Sigmoid colon (tissue), 7 donors: ENCODE results near the gene CERKL. TPM values are rescaled to one million over a fixed set of nuclear protein-coding genes. Genes with fewer than 3 reads are reported as not detected.

Experiments
- DNase-seq: peaks from one replicate; pipeline ENCODE4 v3.0.0-alpha.2; 2019
- H3K27ac ChIP-seq, 4 donors: fragments of 200-600 bp; sonication (generic); one replicate each; pipeline ENCODE4 v1.5.1; 2016 to 2019; ENCODE audit warnings: mild to moderate bottlenecking in 1 of 4
- H3K27me3 ChIP-seq, 3 donors: fragments of 200-600 bp; sonication (generic); one replicate each; pipeline ENCODE4 v1.5.1; 2019; ENCODE audit warnings: mild to moderate bottlenecking in 1 of 3
- H3K36me3 ChIP-seq, 4 donors: fragments of 200-600 bp; sonication (generic); one replicate each; pipeline ENCODE4 v1.5.1; 2016 to 2019
- H3K4me1 ChIP-seq, 4 donors: fragments of 200-600 bp; sonication (generic); one replicate each; pipeline ENCODE4 v1.5.1; 2017 to 2019
- H3K4me3 ChIP-seq, 4 donors: fragments of 200-600 bp; sonication (generic); one replicate each; pipeline ENCODE4 v1.5.1; 2017 to 2019; ENCODE audit warnings: mild to moderate bottlenecking in 2 of 4, moderate library complexity in 1 of 4
- H3K9me3 ChIP-seq, 4 donors: fragments of 200-600 bp in 3 of 4; sonication (generic) in 3 of 4; one replicate each; pipeline versions ENCODE4 v1.5.1 to v1.6.1; 2013 to 2019
- EP300 ChIP-seq, 4 donors: sonication (generic); formaldehyde crosslinking; IDR thresholded peaks; one replicate each; pipeline ENCODE4 v1.6.1; 2017; ENCODE audit warnings: antibody characterized with exemption in 4 of 4
- POLR2A ChIP-seq, 2 donors: fragments of 450-650 bp; IDR thresholded peaks; one replicate each; pipeline ENCODE4 v1.6.1; 2016; ENCODE audit warnings: antibody characterized with exemption in 2 of 2, mild to moderate bottlenecking in 2 of 2, moderate library complexity in 2 of 2
- POLR2AphosphoS5 ChIP-seq, 4 donors: sonication (generic); formaldehyde crosslinking; IDR thresholded peaks; one replicate each; pipeline ENCODE4 v1.6.1; 2017; ENCODE audit warnings: antibody characterized with exemption in 4 of 4
- WGBS, 2 donors: extraction: QIAGEN DNeasy Blood & Tissue Kit; methylation state at CpG; one replicate each; pipeline ENCODE4 v1.1.7; 2013; 5-methylcytosine and 5-hydroxymethylcytosine counted together
- intact Hi-C: fragments of 100-400 bp; cut with DNase I; formaldehyde crosslinking; loops from one replicate; pipeline ENCODE4 v1.15.1; 2023
- polyA plus RNA-seq, 3 donors: library from polyadenylated mRNA; stranded (reverse); fragments of 200-250 nt; gene quantifications; one replicate each; pipeline ENCODE4 v1.2.3, GENCODE V29; 2013
- total RNA-seq, 4 donors: library from RNA; depleted of rRNA; stranded (reverse); fragments of >200 nt; gene quantifications; one replicate each; pipeline ENCODE4 v1.1.0, GENCODE V29; 2016
- TF ChIP-seq, protein P1 (sequence below), 4 experiments: fragments of 450-650 bp in 3 of 4; fragments of 200-600 bp in 1 of 4; IDR thresholded peaks; one replicate each; pipeline ENCODE4 v1.5.1; 2016 to 2019; ENCODE audit warnings: antibody characterized with exemption in 4 of 4, mild to moderate bottlenecking in 3 of 4, moderate library complexity in 2 of 4
- donor health status: healthy with polysubstance abuse.
- donor health status: Bipolar disorder and iron deficiency.
- donor health status: healthy.

The CERKL gene
- total and polyA plus RNA-seq, 7 donors = 0.09 TPM; not detected in 6

DNA sequence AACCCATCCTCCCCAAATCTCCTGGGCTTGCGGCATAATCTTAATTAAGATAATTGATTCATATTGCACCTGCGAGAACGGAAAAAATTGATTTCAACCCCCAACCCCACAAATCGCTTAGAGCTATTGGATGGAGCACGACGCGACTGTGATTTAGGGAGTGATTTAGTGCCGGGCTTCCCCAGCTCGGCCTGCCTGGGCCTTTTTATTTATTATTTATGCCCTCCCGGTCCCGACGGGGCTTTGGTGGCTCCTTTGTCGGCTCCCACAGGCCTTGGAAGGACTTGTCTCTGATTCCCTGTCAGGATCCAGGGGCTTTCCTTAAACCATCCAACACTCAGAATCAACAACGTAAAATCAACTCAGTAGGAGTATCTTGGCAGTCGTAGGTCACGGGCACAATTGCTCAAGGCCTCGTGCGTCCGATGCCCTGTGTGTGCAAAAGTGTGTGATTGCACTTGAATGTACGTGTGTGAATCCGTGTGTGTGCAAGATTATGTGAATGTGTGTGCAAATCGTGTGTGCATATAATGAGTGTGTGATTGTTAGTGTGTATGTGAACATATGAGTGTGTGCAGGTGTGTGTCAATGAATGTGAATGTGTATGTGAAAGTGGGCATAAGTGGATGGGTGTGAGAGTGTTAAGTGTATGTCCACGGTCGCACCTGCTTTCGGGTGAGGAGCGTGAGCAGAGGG is 27.7 kb upstream of the CERKL start:
- 8 to 14% methylated on average over 26 of the region's 26 CpGs for WGBS, 2 donors
- no peak for DNase-seq
- TF ChIP-seq POLR2AphosphoS5 (IDR thresholded peaks at IDR 0.05) (no peak), POLR2A (IDR thresholded peaks at IDR 0.05) (no peak), EP300 (IDR thresholded peaks at IDR 0.05) (no peak)
- TF ChIP-seq, protein P1, sequence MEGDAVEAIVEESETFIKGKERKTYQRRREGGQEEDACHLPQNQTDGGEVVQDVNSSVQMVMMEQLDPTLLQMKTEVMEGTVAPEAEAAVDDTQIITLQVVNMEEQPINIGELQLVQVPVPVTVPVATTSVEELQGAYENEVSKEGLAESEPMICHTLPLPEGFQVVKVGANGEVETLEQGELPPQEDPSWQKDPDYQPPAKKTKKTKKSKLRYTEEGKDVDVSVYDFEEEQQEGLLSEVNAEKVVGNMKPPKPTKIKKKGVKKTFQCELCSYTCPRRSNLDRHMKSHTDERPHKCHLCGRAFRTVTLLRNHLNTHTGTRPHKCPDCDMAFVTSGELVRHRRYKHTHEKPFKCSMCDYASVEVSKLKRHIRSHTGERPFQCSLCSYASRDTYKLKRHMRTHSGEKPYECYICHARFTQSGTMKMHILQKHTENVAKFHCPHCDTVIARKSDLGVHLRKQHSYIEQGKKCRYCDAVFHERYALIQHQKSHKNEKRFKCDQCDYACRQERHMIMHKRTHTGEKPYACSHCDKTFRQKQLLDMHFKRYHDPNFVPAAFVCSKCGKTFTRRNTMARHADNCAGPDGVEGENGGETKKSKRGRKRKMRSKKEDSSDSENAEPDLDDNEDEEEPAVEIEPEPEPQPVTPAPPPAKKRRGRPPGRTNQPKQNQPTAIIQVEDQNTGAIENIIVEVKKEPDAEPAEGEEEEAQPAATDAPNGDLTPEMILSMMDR (IDR thresholded peaks at IDR 0.05) = no peak
- Histone ChIP-seq H3K27ac (no peak overlapping the region), H3K4me3 (no peak overlapping the region), H3K9me3 (no peaks in the 10 kb centered on the region), H3K4me1 (peaks cover 0 to 40% (median 27%) of the 10 kb centered on the region in 4 donors), H3K27me3 (peaks cover 45 to 83% (median 57%) of the 10 kb centered on the region in 3 donors), H3K36me3 (no peaks in the 10 kb centered on the region)
- intact Hi-C loops = no loop called here

DNA sequence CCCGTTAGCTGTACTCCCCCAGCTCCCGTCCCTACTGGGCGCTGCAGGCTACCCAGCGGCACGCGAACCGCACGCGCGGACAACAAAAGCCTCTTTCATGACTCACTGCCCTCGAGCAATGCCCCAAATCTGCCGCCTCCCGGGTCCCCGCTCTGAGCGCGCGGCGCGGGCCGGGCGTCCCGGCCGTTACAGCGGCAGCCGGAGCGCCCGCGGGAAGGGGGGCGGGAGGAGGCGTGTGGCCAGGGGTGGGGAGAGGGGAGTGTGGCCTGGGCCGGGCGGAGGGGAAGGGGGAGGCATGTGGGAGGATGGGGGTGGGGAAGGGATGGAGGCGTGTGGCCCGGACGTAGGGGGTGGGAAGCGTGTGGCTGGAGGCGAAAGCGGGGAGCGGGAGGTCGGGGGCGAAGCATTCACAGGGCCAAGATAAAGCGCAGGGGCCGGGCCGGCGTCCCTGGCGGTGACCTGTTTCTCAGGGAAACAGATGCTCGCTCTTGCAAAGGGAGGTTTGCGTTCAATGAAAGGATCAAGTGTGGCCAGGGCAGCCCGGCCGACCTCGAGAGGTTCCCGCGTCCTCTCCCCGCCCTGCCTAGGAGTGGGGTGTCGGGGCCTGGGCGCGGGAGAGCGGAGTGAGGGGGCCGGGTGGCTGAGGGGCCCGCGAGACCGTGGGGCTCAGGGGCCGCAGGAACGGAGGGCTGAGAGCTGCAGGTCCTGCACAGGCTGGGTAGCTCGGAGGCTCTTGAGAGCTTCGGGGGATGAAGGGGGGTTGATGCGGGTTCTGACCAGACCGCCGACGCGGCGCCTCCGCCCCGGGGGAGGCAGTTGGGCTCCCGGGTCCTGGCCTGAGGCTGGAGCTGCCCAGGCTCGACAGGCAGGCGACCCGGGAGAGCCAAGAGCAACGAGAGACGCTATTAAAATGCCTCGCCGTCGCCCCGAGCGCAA is 26.9 kb upstream of the CERKL start:
- no peaks in the 10 kb centered on the region for H3K36me3 ChIP-seq
- H3K27ac ChIP-seq = no peak overlapping the region
- TF ChIP-seq POLR2A (IDR thresholded peaks at IDR 0.05) = no peak
- TF ChIP-seq, protein P1 (IDR thresholded peaks at IDR 0.05) = no peak
- TF ChIP-seq EP300 (IDR thresholded peaks at IDR 0.05) = no peak
- TF ChIP-seq POLR2AphosphoS5 (IDR thresholded peaks at IDR 0.05) = no peak
- DNase-seq = peak; percentile 63
- H3K4me3 ChIP-seq = peak overlapping the region in 3 of 4 donors; percentile 12 to 28 (median 19)
- H3K4me1 ChIP-seq = peaks cover 0 to 40% (median 27%) of the 10 kb centered on the region in 4 donors
- 2 to 7% methylated on average over 85 of the region's 85 CpGs for WGBS, 2 donors
- peaks cover 52 to 91% (median 65%) of the 10 kb centered on the region in 3 donors for H3K27me3 ChIP-seq
- intact Hi-C loops = no loop called here
- no peaks in the 10 kb centered on the region for H3K9me3 ChIP-seq

DNA sequence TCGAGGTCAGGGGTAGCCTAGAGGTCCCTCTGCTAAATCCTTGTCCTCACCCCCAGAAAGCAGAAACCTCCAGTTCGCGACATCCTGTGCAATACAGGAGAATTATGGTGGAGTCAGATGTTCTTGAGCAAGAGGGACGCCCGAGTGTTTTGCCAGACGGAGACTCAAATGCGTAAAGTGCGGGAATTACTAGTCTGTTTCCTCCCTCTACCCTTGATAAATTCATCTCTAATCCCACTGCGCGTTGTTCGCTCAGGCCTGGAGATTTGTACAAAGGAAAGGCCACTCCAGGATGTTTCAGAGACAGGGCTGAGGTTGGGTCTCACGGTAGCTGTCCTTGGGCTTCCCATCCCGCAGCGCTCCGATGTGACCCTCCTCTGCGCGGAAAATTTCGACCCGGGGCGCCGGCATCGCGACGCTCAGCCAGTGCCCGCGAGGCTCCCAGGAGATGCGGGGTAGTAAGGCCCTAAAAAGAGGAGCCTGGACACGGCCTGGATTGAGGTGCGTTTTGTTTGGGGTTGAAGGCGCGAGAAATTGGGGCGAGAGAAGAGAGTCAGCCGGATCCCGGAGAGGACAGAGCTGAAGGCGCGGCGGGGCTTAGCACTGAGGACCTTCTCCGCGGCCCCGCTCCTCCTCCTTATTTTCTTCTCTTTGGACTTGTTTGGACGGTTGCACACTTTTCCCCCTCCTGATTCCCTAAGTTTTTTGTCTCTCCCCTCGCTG is 26.1 kb upstream of the CERKL start:
- no peaks in the 10 kb centered on the region for H3K9me3 ChIP-seq
- H3K4me3 ChIP-seq = peak overlapping the region in 3 of 4 donors; percentile 12 to 28 (median 19)
- peaks cover 56 to 98% (median 73%) of the 10 kb centered on the region in 3 donors for H3K27me3 ChIP-seq
- no peak for DNase-seq
- no peak for TF ChIP-seq POLR2A (IDR thresholded peaks at IDR 0.05)
- intact Hi-C loops = no loop called here
- H3K4me1 ChIP-seq = peaks cover 0 to 40% (median 27%) of the 10 kb centered on the region in 4 donors
- no peak overlapping the region for H3K27ac ChIP-seq
- no peaks in the 10 kb centered on the region for H3K36me3 ChIP-seq
- WGBS, 2 donors = 4 to 21% methylated on average over 42 of the region's 42 CpGs

DNA sequence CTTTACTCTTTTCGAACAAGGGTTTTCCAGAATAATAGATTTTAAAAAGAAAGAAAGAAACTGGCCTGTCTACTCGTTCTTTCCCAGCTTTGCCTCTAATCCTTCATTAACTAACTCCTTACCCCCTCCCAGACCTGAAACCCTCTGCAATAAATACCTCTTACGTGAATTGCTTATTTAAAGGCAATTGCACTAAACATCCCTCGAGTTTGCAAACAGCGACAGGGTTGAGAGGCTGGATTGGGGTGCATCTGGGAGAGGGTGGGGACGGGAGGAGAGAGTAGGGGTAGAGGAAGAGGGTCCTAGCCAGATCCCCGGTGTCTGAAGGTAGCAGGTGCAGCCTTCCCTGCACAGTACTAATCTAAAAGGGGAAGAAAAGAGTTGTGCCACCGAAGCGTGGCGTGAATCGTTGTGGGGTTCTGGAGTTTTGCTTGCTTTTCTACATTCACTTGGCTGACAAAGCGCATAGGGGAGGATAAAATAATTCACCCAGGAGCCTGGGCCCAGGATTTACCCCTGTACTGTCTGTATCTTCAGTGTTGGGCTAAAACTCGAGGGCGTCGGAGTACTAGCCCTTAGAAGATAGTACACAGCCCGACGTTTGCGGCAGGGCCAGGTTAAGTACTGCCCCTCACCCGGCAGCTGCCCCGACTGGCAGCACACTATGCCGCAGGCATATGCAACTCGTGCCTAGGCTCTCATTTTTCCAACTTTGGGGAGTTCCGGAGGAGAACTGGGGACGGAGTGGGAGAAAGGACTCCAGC is 25.3 kb upstream of the CERKL start:
- Histone ChIP-seq H3K4me1 (peaks cover 0 to 40% (median 27%) of the 10 kb centered on the region in 4 donors), H3K36me3 (no peaks in the 10 kb centered on the region), H3K9me3 (no peaks in the 10 kb centered on the region), H3K4me3 (no peak overlapping the region), H3K27me3 (peaks cover 56 to 98% (median 78%) of the 10 kb centered on the region in 3 donors), H3K27ac (no peak overlapping the region)
- intact Hi-C loops = no loop called here
- WGBS, 2 donors = 6 to 21% methylated on average over 24 of the region's 24 CpGs
- TF ChIP-seq POLR2A (IDR thresholded peaks at IDR 0.05) (no peak), POLR2AphosphoS5 (IDR thresholded peaks at IDR 0.05) (no peak), EP300 (IDR thresholded peaks at IDR 0.05) (no peak)
- TF ChIP-seq, protein P1 (IDR thresholded peaks at IDR 0.05) = no peak
- DNase-seq = no peak
